NCI-H2107 treated with DMSO at 0.1 percent for 48 hours (cell line): ENCODE measurements around the gene SMARCC2.
"Not testable (repeated sequence)": the region's sequence is repeated elsewhere in the genome, so short reads cannot be mapped to it uniquely, and the experiment has no call there.

Experiments
- DNase-seq: peaks from one replicate; lab custom pipeline; 2025; ENCODE audit not compliant: unreplicated experiment; lab: John Stamatoyannopoulos, UW

SMARCC2 gene

DNA sequence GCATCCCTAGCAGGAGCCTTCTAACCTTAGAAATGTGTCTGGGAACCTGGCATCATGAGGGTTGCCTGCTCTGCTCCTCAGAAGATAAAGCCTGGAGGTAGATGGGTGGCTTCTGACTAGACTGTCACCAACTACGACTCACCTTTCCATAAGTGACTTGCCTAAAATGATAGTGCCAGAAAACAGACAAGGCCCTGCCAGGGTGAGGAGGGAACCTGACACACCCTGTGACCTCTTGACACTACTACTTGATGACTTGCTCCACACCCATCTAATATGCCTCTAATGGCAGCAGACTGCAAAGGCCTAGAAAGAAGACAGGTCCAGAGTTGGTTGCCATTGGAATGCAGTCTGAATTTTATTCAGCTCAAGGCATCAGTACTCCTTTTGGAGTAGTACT is 23.1 kb upstream of the SMARCC2 start:
- no peak for DNase-seq

DNA sequence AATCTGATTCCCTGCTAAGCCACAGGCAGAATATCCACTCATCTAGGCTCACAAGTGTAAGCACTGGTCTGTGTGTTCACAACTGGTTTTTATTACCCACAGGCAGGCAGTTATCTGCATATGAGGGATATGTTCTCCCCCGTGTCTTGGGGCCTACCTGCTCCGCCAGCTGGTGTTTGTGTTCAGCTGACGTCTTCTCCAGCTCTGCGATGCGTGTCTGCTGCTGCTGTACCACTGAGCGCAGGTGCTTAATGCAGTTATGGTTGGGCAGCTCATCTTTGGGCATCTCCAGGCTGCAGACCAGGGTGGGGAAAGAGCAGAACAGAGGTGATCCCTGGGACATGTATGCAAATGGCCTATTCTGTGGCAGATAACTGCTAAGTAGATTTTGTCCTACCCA is 18.7 kb upstream of the SMARCC2 start:
- DNase-seq: no peak

DNA sequence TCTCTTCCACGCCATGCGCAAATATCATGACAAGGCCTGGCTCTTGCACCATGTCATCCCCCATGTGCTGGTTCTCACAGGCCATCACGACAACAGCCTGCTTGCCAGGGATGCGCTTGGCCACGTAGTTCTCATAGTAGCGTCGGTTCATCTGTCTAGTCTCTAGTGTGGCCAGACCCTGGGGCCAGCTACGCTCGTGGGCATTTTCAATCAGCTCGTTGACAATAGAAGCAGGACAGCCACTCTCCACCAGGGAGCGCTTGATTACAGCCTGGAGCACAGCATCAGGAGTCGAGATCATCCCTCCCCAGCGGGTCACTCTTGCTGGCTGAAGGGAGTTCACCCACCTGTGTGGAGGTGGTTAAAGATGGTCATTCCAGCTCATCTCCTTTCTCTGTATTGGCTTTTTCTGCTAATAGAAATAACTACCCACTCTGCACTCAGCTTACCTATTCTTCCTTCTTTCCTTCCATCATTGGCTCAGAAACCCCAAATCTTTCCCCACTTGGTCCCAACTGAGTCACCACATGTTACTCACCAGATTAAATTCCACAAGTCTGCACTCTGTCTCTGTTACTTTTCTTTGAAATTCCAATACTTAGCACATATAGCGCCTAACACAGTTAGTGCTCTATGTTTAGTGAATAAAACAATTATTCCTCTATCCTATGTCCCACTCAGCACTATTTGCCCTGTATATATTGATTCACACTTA is 17.3 kb upstream of the SMARCC2 start:
- no peak for DNase-seq

DNA sequence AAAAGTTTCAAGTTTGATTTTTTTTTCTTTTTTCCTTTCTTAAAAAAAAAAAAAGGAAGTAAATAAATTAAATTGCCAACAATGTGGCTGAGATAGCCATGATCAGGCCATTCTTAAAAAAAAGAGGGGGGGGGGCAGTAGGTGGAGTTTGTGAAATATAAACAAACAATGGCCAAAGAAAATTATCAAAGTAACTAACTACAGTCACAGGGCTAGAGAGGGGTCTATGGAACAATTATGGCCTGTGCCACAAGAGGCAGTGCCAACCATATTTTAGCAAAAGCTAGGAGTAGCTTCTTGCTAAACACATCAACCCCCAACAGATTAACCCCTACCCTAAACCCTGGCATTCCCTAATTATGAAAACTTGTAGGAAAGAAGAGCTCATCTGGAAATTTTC is 16.2 kb upstream of the SMARCC2 start:
- DNase-seq: no peak

DNA sequence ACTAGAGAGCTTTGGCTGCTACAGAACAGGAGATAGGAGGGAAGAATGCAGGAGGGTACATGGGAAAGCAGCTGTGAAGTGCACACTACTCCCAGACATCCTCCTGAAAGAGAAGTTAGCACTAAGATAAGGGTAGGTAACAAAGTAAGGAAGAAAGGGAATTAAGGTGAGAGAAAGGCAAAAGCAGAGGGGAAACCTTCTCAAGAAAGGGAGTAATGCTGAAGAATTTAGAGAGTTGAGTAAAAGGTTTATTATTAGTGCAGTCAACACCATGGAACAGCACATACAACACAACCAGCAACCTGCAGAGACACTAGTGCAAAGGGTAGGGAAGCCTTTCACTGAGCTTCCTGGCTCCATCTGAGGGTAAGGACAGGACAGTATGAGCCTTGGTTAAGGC is 15.0 kb upstream of the SMARCC2 start:
- no peak for DNase-seq

DNA sequence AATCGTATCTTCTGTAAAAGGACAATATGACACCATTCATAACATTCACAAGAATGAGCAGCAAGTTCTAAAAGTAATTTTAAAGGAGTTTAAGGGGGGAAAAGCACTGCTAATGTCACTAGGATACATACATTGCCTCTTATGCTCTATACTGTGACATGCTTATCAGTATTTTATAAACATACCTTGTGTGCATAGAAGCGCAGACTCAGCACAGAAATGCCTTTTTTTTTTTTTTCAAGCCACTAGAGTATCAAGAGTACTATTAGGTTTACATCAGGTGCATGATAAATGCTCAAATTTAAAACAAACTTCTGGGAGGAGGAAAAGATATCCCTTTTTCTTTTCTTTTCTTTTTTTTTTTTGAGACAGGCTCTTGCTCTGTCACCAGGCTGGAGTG is 13.6 kb upstream of the SMARCC2 start:
- no peak for DNase-seq

DNA sequence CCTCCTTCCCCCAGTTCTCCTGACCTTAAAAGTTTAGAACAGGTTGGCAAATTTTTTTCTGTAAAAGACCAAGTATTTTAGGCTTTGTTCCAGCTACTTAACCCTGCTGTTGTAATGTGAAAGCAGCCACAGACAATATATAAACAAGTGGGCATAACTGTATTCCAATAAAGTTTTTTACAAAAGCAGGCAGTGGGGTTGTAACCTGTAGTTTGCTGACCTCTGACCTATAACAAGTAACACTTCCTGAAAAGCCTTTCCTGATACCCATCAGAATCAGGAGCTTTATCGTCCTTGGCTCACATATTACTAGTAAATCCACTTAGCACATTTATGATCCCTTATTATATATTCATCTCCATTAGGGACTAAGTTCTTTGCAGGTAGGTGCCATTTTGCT is 13.1 kb upstream of the SMARCC2 start:
- DNase-seq: no peak

DNA sequence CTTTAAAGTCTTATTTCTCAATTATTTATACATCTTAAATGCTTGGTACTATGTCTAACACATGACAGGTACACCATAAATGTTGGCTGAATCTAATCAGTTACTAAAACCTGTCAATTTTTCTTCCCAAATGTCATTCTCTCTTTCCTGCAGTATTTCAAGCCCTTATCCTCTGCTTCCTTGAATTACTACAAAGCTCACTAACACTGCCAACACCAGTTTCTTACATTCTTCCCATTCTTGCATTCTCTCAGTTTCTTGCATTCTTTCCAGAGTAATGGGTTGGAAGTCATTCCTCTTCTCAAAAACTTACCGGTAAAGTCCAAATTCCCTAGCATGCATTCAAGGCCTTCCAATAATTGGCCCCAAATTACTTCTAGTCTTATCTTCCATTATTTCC is 9.6 kb upstream of the SMARCC2 start:
- no peak for DNase-seq

DNA sequence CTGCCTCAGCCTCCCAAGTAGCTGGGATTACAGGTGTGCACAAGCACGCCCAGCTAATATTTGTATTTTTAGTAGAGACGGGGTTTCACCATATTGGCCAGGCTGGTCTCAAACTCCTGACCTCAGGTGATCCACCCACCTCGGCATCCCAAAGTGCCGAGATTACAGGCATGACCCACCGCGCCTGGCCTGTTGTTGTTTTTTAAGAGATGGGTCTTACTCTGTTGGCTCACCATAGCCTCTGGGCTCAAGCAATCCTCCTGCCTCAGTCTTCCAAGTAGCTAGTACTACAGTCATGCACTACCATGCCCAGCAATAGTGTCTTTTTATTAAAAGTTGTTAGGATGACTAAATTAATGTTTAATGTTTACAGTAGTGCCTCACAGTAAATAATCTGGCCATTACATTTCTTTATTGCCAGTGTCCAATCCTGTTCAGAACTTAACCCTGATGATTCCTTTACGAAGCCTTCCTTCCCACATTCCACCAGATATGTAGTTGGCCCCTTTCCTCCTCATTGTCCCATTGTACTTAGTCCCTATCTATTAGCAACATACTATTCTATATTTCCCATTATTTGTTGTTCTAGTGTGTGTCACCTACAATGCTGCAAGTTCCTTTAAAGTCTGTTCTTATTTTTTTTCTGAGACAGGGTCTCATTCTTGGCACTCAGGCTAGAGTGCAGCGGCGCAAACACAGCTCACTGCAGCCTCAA is 8.8 kb upstream of the SMARCC2 start:
- DNase-seq: no peak

DNA sequence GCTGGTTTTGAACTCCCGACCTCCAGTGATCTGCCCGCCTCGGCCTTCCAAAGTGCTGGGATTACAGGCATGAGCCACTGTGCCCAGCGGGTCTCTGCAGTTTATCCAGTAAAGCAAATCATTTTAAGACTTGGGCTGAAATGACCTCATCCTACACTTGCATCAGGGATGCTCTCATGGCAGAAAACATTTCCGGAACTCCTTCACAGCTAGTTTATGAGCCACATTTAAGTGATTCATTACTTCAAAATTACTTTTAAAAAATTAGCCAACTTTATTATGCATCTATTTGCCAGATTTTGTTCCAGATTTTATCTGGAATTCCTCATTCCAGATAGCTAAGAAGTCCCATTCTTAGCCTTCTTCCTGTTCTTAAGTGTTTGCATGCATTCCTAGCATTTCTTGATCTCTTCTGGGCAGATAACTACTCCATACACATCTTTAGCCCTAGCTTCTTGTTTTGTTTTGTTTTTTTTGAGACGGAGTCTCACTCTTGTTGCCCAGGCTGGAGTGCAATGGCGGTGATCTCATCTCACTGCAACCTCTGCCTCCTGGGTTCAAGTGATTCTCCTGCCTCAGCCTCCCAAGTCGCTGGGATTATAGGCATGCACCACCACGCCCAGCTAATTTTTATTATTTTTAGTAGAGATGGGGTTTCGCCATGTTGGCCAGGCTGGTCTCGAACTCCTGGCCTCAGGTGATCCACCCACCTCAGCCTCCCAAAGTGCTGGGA is 7.7 kb upstream of the SMARCC2 start:
- not testable (repeated sequence) for DNase-seq

DNA sequence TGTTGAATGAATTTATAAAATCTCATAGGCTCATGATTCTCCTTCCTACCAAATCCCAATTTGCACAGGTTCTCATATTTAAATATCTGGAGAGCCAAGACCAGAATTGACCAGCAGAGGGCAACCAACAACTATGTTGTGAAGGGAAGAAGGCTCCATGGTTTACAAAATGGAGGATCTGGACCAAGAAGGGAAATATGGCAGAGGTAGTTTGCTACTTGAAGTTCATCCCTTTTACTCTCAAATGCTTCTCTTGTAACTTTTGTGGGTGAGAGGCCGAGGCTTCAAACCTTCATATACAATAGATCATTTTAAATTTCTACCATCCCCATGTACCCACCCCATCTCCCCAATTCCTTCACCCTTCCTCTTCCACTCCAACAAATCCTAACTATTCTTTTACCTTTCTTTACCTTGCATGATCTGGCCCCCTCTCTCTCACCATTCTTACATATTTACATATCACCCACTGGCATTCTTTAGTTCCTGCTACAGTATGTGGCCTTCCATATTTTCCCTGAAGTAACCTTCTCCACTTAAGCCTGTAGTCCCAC is 3.8 kb upstream of the SMARCC2 start:
- DNase-seq: peak; percentile 90

DNA sequence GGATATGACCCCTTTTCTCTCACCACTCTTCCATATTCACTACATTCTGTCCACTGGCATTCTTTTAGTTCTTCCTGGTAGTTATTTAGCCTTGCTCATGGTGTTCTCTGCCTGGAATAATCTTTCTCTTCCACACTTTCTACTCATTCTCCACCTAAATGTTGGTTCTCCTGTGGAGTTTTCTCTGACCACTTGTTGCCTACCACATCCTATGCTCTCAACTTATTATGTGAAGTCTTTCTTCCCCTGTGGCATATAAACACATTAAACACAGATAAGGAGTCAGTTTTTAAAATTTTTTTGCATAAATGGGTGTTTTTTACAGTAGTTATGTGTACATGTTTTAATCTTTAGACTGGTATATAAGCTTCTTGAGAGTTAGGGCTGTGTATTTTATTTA is 3.3 kb upstream of the SMARCC2 start:
- DNase-seq: no peak

DNA sequence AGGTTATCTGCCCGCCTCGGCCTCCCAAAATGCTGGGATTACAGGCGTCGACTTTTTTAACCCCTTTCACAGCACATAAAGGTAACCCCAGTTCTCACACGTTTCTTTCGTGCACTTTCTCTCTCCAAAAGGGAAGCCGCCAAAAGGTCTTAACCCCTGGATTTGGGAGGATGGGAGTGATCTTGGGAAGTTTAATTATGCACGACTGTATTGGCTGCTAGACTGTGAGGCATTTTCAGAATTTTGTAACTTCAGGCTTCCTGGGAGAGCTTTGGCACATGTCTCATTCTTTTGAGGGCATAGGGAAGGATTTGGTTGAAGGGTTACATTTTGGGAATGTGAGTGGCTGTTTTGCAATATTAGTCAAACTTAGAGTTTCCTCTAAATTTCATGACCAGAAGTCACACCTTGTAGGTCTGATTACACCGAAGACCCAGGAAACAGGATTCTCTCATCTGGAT is 1.4 kb upstream of the SMARCC2 start:
- DNase-seq: no peak

DNA sequence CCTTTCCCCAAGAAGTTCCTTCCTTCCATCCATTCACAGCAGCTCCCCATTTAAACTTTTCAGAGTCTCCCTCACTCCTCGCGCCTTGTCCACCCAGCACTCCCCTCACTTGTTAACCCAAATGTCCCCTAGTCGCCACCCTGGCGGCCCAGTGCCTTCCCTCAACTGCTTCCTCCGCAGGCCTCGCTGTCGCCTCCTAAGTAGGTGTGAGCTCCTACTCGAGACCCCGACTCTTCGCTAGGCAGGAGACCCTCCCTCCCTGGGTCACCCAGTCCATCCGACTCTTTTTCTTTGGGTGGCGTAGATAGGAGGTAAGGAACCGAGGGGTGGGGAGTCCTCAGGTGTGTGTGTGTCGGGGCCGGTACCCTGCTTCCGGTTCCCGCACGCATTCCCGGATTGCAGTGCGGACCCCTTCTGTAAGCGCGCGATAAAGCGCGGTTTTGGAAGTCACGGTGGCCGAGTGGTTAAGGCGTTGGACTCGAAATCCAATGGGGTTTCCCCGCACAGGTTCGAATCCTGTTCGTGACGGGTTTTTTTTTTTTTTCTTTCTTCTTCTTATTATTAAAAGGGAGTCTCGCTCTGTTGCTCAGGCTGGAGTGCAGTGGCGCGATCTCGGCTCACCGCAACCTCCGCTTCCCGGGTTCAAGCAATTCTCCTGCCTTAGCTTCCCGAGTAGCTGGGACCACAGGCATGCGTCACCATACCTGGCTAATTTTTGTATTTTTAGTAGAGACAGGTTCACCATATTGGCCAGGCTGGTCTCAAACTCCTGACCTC is 823 bp upstream of the SMARCC2 start:
- peak; percentile 73 for DNase-seq

DNA sequence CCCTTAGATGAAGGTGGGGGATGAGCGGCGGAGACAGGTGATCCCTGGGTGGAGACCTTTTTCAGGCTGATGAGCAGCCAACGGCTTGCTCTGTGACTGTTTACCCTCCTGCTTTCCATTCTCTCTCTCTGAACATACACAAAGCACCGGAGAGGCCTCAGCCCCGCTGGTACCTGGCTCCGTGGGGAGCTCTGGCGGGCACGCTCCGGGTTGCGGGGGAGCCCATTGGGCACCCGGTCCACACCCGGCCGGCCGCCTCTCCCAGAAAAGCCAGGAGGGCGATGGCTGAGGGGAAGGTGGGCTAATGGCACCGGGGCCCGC is 545 bp downstream of the SMARCC2 start:
- DNase-seq: no peak

DNA sequence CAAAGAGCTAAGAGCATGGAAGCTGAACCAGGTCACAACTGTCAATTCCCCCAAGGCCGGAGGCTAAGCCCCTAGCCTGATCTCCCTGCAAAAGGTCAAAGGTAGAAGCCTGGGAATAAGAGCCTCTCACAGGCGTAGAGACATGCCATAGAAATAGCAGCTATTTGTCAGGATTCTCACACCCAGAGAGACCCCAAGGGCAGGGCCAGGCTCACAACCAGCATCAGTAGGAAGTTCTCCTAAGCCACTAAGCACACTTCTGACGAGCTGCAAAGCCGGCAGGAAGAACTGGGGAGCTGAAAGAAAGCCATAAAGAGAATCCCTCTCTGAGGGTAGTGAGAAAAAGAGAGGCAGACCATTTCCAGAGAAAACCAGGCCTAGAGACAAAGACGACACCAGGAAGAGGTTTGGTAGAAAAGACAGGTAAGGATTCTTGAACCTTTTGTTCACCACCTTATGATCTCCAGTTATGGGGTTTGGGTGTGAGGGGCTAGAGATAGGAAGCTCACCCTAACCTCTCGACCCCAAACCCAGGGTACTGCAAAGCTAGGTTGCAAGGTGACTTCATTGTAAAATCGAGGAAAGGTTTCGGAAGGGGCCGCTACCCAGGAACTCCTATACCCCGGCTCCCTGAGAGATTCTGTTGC is 1.0 kb downstream of the SMARCC2 start:
- DNase-seq: no peak

DNA sequence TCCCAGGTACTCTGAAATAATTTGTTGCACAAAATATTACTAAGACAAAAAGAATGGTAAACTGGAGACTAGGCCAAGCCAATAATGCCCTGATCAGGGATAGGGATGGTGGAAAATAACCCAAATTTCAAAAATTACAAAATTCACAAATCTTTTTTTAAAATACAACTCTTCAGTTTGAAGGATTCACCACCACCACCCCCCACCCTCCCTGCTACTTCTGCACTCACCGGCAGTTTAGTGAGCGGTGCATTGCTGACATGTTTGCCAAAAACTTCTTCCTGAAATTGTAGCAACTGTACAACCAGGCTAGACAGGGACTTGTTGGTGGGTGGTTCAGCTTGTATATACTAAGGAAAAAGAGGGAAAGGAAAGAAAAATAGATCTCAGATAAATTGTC is 2.3 kb downstream of the SMARCC2 start:
- DNase-seq: no peak

DNA sequence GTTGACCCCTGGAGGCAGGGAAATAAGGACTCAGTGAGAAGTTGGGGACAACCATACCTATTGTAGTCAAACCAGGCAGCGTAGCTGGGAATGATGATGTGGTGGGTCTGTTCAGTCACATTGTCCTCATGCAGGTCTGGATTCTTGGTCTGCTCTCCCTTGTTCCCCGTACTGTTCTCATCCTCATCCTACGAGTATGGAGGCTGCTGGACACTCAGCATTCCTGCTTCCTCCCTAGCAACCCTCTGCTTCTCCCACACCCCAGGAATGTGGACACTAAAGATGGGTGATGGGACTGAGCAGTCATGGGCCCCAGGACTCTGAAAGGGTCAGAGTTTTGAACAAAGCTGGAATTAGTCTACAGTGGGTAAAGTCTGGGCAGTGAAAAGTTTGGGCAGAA is 10.9 kb downstream of the SMARCC2 start:
- no peak for DNase-seq

DNA sequence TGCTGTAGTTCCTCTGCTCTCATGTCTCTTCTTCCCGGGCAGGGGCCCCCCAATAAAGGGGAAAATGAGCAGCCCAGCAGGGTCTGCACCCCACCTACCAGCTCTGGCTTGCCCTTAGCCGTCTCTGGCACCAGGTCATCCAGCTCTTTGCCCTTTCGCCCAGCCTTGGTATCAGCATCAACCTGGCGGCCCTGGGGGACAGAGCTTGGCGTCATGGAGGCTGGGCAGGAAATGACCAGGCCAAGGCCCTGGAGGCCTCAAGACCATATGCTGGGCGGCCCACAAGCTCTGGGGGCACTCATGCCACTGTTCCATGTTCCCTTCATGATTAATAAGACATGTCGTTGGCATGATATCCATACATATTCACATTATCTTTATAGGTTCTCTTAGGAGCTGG is 16.4 kb downstream of the SMARCC2 start:
- DNase-seq: no peak

DNA sequence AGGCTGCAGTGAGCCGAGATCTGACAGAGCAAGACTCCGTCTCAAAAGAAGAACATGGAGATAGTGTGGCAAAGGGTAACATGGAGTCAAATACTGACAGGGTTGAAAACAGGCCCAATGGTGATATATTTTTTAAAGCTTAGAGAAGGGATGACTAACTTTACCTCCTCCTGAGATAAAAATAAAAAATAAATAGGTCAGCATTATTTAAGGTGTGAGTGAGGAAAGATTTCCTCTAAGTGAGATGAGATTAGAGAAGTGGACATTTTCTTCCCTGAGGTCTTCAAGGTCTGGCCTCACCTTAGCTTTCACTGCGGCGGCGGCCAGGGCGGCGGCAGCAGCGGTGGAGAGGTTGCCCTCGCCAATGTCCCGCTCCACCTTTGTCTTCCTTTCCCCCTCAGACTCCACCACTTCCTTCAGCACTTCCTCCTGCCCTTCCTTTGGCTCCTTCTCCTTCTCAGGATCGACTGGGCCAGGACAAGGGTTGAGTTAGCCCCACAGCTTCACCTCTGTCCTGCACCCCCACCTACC is 20.0 kb downstream of the SMARCC2 start:
- DNase-seq: no peak
